NCI-H2196 (cell line): Measurements from ENCODE around the gene BOD1L1.

Experiments
- DNase-seq: peaks from one replicate; lab custom pipeline; 2025; ENCODE audit not compliant: unreplicated experiment; lab: John Stamatoyannopoulos, UW

The BOD1L1 gene

DNA sequence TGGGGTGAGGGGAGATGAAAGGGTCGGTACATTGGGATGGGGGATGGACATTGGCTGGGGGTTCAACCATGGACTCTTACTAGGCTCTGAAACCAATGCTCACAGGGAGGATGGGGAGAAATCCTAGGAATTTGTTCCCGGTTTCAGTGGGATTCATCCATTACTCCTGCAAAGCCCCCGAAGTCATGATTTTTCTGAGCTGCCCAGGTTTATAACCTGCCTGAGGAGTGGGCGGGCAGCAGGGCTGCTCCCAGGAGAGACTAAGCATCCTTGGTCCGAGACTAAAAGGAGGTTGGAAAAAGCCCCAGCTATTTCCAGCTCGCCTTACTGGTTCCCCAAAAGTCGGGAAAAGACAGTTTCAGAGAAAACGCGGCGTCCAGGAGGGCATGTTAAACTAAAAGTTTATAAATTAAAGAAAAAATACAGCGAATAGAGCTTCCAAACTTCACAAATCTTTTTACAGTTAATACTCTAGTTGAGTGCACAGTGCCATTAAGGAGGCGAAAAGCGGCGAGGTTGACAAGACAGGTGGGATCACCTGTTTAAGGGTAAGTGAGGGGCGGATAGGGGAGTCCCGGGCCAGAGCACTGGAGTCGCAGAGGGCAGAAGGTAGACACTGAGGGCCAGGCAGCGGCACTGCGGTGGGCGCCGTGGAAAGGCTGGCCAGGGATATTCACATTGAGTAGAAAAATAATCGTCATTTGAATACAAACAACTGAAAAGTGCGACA lies 86.9 kb downstream of the BOD1L1 start:
- DNase-seq = no peak

DNA sequence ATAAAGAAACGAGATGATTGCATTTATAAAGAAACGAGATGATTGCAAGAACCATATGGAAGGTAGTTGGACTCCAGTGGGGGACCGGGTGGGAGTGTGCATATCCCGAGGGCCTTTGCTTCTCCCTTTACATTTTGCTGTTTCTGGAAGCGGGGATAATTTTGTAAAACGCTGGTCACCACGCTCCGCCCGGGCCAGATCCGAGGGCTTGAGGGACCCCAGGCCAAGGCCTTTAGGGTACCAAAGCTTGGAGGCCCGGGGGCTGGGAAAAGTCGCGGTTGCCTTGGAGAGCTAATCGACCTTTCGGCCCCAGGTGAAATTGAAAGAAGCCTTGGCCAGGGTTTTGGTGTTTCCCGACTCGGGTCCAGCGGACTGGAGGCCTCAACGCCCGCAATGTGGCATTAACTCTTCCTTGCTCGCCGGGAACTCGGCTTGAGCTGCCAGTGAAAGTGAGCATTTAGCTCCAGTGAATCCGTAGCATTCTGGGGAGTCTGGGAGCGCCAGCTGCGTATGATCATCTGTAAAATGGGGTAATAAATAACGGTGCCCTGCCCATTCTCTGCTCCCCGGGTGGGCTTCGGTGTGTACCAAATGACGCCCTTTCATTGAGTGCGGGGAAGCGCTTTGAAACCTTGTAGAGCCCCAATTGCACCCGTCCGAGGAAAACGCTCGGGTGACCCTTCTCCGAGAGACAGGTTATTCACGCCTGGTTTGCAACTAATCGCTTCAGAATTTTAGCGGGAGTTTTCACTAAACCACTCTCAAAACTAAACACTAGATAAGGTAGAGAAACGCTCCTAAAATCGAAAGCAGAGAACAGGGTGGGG lies 87.7 kb downstream of the BOD1L1 start:
- DNase-seq = no peak

DNA sequence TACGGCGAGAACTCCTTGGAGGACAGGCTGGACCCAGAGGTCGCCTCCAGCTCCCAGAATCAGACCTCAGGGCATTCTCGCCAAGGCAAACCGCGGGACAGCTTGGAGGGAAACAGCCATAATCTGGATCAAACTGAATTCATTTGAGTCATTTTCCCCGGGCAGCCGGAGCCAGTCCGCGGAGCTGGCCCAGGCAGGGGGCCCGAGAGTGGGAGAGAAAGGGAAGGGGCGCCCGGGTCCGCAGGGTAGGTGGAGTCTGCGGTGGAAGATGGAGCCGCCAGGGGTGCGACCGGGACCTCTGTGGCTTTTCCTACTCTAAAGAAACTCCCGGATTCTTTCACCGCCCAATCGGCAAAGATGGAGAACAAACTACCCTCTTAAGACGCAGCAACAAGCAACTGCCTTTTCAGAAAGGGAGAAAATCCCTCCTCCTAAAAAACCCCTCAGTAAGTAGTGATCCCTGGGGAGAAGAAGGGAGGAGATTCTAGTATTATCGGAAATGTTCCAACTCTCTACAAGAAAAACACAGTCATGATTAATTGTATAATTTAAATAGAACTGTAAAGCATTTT lies 88.4 kb downstream of the BOD1L1 start:
- DNase-seq = no peak

DNA sequence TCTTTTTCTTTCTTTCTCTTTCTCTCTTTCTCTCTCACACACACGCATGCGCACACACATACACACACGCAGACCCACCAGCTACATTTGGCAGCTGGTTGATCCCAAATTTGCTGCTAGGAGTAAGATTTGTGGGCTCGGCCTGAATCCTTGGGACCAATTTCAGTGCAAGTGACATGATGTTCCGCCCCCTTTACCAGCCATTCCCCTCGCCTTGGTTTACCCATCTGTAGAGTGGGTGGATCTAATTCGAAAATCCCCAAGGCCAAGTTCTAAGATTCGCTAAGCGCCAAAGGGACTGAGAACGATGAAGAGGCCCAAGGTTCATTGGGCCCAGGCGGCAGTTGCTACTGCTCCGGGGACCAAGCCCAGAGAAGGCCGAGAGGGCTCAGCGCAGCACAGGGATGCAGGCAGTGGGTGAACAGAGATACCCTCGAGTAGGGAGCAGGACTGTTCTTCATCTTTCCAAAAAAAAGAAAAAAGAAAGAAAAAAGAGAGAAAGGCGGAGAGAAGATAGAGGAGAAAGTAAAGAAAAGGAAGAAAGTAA lies 89.0 kb downstream of the BOD1L1 start:
- DNase-seq = no peak

DNA sequence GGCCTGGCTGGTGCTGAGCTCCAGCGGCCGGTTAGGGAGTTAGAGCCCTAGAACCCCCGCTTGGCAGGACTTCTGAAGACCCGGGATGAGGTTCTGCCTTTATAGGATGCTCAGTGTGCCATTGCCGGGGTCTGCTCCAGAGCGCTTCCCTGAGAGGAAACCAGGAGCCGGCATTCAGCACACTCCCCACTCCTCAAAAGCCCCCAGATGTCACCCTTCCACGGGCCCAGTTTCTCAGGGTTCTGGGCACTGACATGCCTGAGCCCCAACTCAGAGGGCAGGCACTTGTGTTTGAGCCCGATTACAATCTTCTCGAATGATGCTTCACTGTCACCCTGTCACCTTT lies 89.7 kb downstream of the BOD1L1 start:
- no peak for DNase-seq

DNA sequence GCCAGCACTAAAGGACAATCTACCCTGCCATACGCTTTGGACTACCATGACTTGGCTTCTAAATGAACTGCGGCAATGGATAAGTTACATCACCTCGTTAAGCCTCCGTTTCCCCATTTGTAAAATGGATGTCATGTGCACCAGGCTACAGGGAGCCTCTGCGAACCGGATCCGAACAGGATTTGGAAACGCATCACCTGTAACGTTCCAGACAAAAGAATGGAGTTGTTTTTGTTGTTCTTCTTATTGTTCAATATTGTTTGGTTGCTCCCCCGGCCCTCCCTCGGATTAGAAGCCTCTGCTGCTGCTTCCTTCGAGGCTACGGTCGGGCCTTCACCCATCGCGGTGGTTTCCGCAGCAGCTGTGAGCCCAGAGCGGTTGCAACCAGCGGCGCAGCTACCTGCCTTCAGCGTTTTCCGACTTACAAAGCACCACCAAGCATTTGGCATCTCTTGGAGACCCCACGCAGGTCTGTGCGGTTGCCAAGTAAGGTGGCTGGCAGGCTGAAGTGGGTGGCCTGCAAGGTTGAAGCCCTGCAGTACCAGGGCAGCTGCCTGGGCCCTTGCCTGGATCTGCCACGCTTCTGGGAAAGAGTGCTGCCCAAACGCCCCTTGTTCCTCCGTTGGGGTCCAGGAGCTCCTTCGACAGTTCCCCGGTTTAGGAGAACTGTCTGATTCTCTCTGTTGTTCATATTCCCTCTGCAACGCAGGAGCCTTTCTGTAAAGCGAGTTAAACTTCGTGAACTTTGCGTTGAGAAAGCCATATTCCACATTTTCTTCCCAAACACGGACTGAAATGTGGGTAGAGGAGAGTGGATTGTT lies 90.3 kb downstream of the BOD1L1 start:
- DNase-seq = no peak

DNA sequence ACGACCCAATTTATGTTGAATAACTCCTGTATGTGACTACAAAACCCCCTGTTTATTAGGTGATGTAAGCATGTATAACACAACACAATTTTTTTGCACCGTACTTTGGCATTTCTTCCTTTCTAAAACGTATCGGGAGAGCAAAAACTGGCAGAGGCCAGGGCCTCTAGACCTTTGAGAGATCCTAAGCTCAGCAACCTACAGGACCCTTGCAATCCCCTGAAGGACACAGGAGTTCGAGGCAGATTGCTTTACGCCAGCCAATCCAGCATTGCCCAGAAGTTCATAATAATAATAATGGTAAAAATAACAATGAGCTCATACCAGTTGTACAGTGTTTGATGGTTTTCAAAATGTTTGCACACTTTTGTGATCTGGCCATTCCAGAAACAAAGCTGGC lies 90.9 kb downstream of the BOD1L1 start:
- DNase-seq = no peak

DNA sequence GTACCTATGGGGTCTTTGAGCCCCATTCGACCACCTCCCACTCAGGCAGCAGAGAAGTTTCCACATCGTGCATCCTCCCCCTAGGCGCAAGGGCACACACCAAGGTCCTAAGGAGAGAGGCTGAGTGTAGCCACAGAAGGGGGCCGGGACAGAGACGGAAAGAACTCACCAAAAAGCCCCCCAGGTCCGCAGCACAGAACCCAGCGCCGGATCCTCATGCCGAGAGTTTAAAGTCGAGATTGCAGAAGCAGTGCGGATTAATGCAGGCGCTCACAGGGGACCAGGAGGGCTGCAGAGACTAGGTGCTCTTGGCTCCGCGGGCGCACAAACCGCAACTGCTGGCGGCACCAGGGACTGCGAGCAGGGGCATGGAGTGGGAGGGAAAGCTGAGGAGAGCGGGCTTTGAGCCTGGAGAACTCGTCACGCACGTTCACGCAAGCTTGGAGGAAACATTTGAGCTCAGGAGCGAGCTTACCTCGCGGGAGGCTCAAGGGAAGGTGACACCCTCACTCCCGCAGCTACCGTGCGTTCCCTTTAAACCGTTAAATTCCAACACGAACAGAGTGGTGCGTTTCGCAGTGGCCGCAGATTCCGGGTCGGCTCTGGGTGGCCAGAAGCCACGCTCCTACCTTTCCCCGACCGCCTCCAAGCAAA lies 91.7 kb downstream of the BOD1L1 start:
- DNase-seq = no peak

DNA sequence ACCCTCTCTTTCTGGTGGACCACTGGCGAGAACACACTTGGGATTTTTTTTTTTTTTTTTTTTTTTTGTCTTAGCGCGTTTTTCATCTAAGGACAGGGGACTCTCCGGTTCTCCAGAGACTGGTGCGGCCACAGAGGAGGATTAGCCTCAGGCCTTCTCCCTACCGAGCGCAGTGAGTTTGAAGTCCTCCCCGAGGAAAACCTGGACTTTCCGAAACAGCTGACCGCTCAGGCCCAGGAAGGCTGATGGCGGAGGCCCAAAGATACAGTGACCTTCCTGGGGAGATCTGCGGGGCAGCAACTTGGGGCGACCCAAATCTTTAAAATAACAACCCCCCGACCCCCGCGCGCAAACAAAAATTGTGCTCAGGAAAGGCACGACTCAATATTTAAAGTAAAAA lies 92.4 kb downstream of the BOD1L1 start:
- DNase-seq = no peak

DNA sequence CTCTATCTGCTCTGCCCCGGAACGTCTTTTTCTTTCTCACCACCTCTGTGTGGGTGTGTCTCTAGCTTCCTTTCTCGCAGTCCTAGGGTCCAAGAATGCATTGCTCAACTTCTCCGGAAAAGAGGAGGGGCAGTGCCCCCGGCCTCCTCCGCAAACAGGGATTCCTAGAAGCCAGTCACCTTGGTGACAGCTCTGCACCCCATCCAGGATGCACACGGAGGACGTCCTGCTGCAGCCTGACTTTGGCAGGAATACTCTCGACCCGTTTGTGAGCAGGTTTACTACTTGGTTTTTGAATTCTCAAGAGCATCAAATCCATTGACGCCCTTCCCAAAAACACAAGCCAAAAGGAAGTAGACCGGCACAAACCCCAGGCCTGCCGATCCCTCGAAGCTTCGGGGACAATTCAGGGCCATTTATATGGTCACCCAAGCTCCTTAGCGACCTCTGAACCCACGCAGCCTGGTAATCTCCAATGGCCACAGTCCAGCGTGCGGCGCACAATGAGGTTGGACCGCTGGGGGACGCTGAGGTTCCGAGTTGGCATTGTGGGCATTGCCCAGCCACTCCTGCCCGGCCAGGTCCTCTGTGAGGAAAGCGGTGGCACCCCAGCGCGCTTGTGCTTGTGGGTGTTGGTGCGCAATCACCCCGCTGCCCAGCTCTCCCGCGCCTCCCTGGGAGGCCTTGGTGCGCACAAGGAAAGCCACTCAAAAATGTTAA lies 93.0 kb downstream of the BOD1L1 start:
- no peak for DNase-seq

DNA sequence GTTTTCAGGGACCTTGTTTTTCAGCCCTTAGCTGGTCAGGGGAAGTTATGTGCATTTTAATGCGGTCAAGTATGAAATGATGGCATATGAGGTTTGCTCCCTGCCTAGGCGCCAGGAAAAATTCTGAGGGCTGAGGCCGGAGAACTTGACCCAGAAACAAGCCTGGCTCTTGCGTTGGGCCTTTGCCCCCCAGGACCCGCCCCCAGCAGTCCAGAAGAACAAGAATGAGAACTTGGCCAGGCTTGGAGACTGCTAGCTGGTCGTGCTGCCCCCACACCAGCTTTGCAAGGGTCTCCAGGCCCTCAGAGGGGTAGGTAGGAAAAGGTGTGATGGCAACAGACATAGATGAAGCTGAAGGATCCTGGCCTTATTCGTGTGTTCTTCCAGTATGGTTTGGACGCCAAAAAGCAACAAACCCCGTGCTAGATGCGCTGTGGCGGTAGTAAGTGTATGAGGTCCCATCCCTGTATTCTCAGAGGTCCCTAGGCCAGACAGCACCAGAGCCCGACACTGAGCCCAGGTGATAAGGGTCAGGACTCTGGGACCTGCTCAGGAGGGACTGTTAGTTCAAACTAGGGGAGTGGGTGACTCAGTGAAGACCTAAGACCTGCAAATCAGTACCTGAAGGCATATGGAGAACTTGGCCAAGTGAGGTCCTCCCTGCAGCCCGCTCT lies 93.7 kb downstream of the BOD1L1 start:
- DNase-seq = no peak

DNA sequence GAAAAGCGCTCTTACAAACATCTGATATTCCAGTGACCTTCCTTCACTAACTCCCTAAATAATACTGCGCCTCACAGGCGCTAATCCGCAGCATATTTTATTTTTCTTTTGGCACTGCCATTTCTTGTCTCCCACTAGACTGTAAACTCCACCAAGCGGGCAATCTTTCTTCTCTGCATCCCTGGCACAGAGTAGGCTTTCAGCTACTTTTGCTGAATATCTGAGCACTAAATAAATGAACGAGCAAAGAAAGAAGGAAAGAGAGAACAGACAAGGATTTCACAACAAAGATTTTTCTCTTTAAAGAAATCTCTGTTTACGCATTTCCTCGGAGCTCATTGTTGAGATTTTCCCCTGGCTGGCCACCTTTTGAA lies 95.9 kb downstream of the BOD1L1 start:
- no peak for DNase-seq

DNA sequence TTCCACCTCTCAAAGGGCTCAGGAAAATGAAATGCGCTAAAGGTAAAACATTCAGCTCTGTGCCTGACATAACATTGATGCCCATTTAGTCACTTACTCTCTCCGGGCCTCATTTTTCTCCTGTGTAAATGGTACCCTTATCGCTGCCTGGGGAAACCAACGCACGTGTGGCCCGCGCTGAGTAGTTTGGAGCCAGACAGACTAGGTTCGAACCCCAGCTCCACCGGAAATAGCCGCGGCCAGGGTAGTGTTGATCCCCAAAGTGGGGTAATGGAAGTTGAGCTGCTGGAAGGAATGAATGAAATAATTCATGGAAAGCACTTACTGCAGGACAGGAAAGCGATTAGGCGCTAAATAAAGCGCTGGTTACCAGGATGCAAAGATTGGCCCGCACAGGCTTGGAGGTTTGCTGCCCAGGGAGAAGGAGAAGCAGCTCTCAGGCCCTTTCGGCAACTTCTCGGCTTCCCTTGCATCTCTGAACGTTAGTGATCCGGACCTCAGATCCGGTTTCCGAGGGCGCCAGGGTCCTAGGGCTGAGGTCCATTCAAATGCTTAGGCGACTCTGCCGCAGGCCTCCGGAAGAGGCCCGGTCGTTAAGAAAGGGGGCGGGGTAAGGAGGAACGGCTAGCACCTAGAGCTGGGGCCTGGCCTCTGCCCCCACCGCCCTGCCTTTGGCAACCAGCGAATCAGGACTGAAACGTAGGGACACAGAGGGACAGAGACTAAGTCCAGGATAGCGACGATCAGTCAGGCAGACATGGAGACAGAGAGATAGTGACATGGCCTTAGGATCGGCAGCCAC lies 96.5 kb downstream of the BOD1L1 start:
- no peak for DNase-seq

DNA sequence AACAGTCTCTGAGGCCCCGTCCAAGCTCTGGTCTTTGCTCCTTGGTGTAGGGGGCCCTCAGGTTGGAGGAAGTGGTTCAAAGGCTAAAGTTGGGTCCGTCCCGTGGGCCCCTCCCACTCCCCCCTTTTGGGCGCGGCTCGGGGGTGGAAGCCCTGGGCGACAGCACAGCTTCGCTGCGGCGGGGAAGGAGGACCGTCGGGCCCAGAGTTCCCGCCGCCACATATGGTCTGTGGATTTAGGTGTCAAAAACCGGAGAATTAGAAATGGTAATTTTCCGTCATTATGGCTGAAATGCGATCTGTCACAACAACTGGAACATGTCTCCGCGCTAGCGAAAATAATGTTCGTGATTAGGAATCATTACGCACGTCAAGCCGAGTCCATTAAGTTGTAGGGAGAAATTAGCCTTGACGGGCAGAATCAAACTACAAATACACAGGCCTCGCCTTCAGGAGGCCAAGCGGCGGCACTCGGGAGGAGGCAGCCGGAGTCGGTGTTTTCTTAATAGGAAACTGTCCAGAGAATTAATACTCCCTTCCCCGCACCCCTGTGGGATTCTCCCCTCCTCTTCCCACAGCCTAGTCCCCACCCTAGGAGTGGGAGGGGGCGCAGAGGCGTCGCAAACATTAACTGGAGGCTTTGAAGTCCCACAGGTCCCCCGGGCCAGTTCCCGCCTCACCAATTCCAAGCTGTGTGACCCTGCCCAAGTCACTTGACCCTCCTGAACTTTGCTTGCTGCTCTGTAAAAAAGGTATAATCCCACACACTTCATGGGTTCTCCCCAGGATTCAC lies 98.2 kb downstream of the BOD1L1 start:
- no peak for DNase-seq

DNA sequence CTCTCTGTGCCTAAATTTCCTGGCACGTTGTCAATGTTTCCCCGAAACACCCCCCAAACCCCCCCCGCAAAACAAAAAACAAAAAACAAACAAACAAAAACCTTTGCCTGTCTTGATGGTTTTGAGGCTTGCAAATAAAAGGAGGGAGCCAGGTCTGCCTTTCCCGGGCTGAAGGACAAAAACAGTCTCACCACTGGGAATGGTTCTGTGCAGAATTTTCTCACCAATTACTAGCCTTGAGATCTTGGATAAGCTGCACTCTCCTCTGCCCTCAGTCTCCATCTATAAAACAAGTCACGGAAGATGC lies 98.8 kb downstream of the BOD1L1 start:
- DNase-seq = no peak

DNA sequence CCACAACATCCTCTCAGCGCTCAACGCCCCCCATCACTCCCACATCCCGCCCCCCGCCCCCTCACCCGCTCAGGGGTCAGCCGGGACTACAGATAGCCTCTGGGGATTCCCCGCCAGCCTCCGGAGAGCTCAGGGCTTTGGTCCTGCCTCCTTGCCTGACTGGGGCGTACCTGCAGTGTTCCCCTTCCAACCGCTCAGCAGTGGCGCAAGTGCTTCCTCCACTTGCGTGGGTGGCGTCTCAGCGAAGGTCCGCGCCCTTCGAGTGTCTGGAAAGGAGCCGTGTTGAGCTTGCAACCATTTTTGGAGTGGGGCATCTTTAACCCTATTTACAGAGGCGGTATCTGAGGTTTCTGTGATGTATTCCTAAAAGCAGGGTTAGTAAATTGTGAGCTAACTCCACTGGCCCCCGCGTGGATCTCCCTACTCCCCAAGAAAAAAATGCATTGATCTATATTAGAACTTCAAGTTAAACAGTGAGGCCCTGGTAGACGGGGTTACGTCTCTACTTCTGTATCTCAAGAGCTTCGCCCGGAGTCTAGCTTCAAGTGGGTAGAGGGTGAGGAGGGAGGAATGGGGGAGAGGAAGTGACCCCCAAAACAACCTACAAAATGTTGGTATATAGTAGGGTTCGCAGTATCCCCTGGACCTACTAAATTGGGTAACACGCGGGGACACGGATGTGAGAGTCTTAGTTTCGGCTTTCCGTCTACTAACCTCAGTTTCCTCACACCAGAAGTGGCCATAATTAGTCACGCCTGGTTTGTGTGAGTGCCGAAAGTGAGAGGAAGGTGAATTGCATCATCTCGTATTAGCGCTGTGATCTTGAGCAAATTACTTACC lies 99.3 kb downstream of the BOD1L1 start:
- no peak for DNase-seq
